SK-N-SH treated with all-trans-retinoic acid at 6 μM for 48 hours (cell line): ENCODE measurements around the gene GRIP1.

Source experiments
- ARNTL ChIP-seq: fragments of 450-650 bp; formaldehyde crosslinking; IDR thresholded peaks from 2 replicates; pipeline ENCODE4 v1.5.0; 2020; ENCODE audit warnings: low read depth, mild to moderate bottlenecking, moderate library complexity, borderline replicate concordance
- BACH2 ChIP-seq: fragments of 250-450 bp; sonication (Bioruptor Pico); IDR thresholded peaks from 2 replicates; pipeline ENCODE4 v1.9.0; 2021; ENCODE audit warnings: mild to moderate bottlenecking, borderline replicate concordance
- CREB5 ChIP-seq: fragments of 250-450 bp; sonication (Bioruptor Pico); IDR thresholded peaks from 2 replicates; pipeline ENCODE4 v1.5.1; 2020; ENCODE audit warnings: low read depth, mild to moderate bottlenecking, moderate library complexity
- CSDC2 ChIP-seq: fragments of 250-450 bp; sonication (Bioruptor Pico); IDR thresholded peaks from 2 replicates; pipeline ENCODE4 v1.5.0; 2020; ENCODE audit warnings: mild to moderate bottlenecking, moderate library complexity
- CSRNP3 ChIP-seq: fragments of 250-450 bp; sonication (Bioruptor Pico); IDR thresholded peaks from 2 replicates; pipeline ENCODE4 v1.5.1; 2021; ENCODE audit warnings: mild to moderate bottlenecking, moderate library complexity
- GLIS3 ChIP-seq: fragments of 250-450 bp; sonication (Bioruptor Pico); IDR thresholded peaks from 2 replicates; pipeline ENCODE4 v1.5.0; 2020; ENCODE audit warnings: mild to moderate bottlenecking, moderate library complexity
- PATZ1 ChIP-seq: fragments of 250-450 bp; sonication (Bioruptor Pico); IDR thresholded peaks from 2 replicates; pipeline ENCODE4 v1.8.0; 2020; ENCODE audit warnings: mild to moderate bottlenecking, moderate library complexity, borderline replicate concordance
- RARB ChIP-seq: fragments of 250-450 bp; sonication (Bioruptor Pico); IDR thresholded peaks from 2 replicates; pipeline ENCODE4 v1.8.0; 2021; ENCODE audit warnings: mild to moderate bottlenecking, moderate library complexity
- SNAI2 ChIP-seq: fragments of 250-450 bp; sonication (Bioruptor Pico); IDR thresholded peaks from 2 replicates; pipeline ENCODE4 v1.5.0; 2020; ENCODE audit warnings: mild to moderate bottlenecking, moderate library complexity
- TOX ChIP-seq: fragments of 250-450 bp; sonication (Bioruptor Pico); IDR thresholded peaks from 2 replicates; pipeline ENCODE4 v1.8.0; 2021; ENCODE audit warnings: mild to moderate bottlenecking, moderate library complexity, borderline replicate concordance
- ZFP3 ChIP-seq: fragments of 250-450 bp; sonication (Bioruptor Pico); IDR thresholded peaks from 2 replicates; pipeline ENCODE4 v1.5.0; 2020; ENCODE audit warnings: mild to moderate bottlenecking, moderate library complexity
- ZFP30 ChIP-seq: fragments of 450-650 bp; formaldehyde crosslinking; IDR thresholded peaks from 2 replicates; pipeline ENCODE4 v1.5.0; 2022; ENCODE audit warnings: mild to moderate bottlenecking, moderate library complexity
- ZNF565 ChIP-seq: fragments of 450-650 bp; formaldehyde crosslinking; conservative IDR thresholded peaks from 2 replicates; pipeline ENCODE4 v1.5.0; 2020; ENCODE audit warnings: low read depth, mild to moderate bottlenecking, moderate library complexity

GRCh38 chr12:66331016-66331415 is 347.9 kb downstream of the GRIP1 start:
- TF ChIP-seq RARB (CRISPR knock-in tag) (no peak), ZFP3 (no peak), ARNTL (no peak), ZNF565 (CRISPR knock-in tag) (no peak), GLIS3 (CRISPR knock-in tag) (no peak), SNAI2 (no peak), PATZ1 (no peak), CSDC2 (CRISPR knock-in tag) (no peak), ZFP30 (CRISPR knock-in tag) (no peak), CSRNP3 (no peak), CREB5 (CRISPR knock-in tag) (no peak), TOX (CRISPR knock-in tag) (no peak), BACH2 (no peak)
